Endothelial cell (in vitro differentiated cells): Measurements from ENCODE around the gene POLR3GL. TPM values are rescaled to one million over a fixed set of nuclear protein-coding genes. Genes with fewer than 3 reads are reported as not detected.
A peak's percentile ranks its signal among the peaks of the same experiment; 100 is the strongest.

ENCODE experiments used
- DNase-seq: peaks from one replicate; pipeline ENCODE4 v3.0.0; 2021; ENCODE audit warnings: low spot score
- H3K27ac Mint-ChIP-seq: one replicate; pipeline ENCODE4 v1.8.0; 2021; ENCODE audit warnings: mixed read lengths, inconsistent platforms; ENCODE audit not compliant: unreplicated experiment
- H3K27me3 Mint-ChIP-seq: one replicate; pipeline ENCODE4 v1.8.0; 2021; ENCODE audit warnings: mild to moderate bottlenecking, moderate library complexity, mixed read lengths, inconsistent platforms; ENCODE audit not compliant: unreplicated experiment
- H3K36me3 Mint-ChIP-seq: one replicate; pipeline ENCODE4 v1.8.0; 2021; ENCODE audit warnings: mild to moderate bottlenecking, low read depth, mixed read lengths, inconsistent platforms; ENCODE audit not compliant: unreplicated experiment
- H3K4me1 Mint-ChIP-seq: one replicate; pipeline ENCODE4 v1.8.0; 2021; ENCODE audit warnings: mild to moderate bottlenecking, mixed read lengths, inconsistent platforms; ENCODE audit not compliant: unreplicated experiment
- H3K4me3 Mint-ChIP-seq: one replicate; pipeline ENCODE4 v1.8.0; 2021; ENCODE audit warnings: mild to moderate bottlenecking, mixed read lengths, inconsistent platforms; ENCODE audit not compliant: unreplicated experiment
- H3K9me3 Mint-ChIP-seq: one replicate; pipeline ENCODE4 v1.8.0; 2021; ENCODE audit warnings: mixed read lengths, inconsistent platforms; ENCODE audit not compliant: unreplicated experiment
- total RNA-seq: library from RNA; stranded (reverse); fragmentation: NEBNext Ultra II Directional; extraction: Animal tissue kit (Norgen Biotek cat#: 25700); gene quantifications from one replicate; pipeline ENCODE4 v1.2.1, GENCODE V29; 2021; ENCODE audit not compliant: unreplicated experiment
- TF ChIP-seq, protein P1 (sequence below): fragments of 200-600 bp; sonication (generic); IDR thresholded peaks from one replicate; pipeline ENCODE4 v1.5.0; 2021; ENCODE audit warnings: antibody characterized with exemption; ENCODE audit not compliant: unreplicated experiment

Gene POLR3GL
- total RNA-seq, 1 donor from 2014 or later = 12.4 TPM

DNA sequence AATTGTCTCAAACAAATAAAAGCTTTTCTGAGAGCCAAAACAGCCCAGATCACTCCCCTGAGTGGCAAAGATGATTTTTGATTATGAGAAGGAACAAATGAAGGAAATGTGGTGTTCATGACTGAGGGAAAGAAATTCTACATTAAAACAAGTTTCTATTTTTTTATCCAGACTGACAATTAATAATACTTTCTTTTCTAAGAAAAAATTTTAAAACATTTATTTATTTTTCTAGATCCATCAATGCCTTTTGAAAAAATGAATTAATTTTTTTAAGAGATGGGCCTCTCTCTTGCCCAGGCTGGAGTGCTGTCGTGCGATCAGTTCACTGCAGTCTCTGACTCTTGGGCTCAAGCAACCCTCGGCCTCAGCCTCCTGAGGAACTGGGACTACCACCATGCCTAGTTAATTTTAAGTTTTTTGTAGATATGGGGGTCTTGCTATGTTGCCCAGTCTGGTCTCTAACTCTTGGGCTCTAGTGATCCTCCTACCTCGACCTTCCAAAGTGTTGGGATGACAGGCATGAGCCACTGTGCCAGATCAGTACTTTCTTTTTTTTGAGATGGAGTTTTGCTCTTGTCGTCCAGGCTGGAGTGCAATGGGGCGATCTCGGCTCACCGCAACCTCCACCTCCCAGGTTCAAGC lies 43.1 kb downstream of the POLR3GL start:
- H3K4me1 Mint-ChIP-seq = peaks cover 8% of the 10 kb centered on the region
- no peak overlapping the region for H3K27ac Mint-ChIP-seq
- no peaks in the 10 kb centered on the region for H3K36me3 Mint-ChIP-seq
- TF ChIP-seq, protein P1, sequence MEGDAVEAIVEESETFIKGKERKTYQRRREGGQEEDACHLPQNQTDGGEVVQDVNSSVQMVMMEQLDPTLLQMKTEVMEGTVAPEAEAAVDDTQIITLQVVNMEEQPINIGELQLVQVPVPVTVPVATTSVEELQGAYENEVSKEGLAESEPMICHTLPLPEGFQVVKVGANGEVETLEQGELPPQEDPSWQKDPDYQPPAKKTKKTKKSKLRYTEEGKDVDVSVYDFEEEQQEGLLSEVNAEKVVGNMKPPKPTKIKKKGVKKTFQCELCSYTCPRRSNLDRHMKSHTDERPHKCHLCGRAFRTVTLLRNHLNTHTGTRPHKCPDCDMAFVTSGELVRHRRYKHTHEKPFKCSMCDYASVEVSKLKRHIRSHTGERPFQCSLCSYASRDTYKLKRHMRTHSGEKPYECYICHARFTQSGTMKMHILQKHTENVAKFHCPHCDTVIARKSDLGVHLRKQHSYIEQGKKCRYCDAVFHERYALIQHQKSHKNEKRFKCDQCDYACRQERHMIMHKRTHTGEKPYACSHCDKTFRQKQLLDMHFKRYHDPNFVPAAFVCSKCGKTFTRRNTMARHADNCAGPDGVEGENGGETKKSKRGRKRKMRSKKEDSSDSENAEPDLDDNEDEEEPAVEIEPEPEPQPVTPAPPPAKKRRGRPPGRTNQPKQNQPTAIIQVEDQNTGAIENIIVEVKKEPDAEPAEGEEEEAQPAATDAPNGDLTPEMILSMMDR = peak; percentile 97
- H3K9me3 Mint-ChIP-seq = no peaks in the 10 kb centered on the region
- DNase-seq = no peak
- H3K27me3 Mint-ChIP-seq = peaks cover 3% of the 10 kb centered on the region
- H3K4me3 Mint-ChIP-seq = no peak overlapping the region

DNA sequence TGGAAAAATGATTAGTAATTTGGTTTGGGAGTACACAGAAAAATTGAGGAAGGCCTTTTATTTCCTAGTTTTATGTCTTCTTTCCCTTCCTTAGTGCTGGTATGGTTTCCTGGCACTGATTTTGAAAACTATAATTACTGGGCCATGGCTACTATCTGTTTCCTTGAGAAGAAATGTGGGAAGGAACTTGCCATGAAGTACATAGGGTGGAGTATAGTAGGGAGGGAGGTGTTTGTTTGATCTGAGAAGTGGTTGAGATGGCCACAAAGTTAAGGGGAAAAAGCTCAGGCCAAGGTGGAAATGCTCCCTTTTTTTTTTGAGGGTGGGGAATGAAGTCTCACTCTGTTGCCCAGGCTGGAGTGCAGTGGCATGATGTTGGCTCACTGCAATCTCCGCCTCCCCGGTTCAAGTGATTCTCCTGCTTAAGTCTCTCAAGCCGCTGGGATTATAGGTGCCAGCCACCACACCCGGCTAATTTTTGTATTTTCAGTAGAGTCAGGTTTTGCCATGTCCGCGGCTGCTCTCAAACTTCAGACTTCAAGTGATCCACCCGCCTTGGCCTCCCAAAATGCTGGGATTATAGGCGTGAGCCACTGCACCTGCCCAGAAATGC lies 45.7 kb downstream of the POLR3GL start:
- H3K9me3 Mint-ChIP-seq = no peaks in the 10 kb centered on the region
- peaks cover 2% of the 10 kb centered on the region for H3K27me3 Mint-ChIP-seq
- DNase-seq = no peak
- TF ChIP-seq, protein P1 = no peak
- H3K4me3 Mint-ChIP-seq = no peak overlapping the region
- H3K4me1 Mint-ChIP-seq = peaks cover 8% of the 10 kb centered on the region
- H3K36me3 Mint-ChIP-seq = no peaks in the 10 kb centered on the region
- H3K27ac Mint-ChIP-seq = no peak overlapping the region

DNA sequence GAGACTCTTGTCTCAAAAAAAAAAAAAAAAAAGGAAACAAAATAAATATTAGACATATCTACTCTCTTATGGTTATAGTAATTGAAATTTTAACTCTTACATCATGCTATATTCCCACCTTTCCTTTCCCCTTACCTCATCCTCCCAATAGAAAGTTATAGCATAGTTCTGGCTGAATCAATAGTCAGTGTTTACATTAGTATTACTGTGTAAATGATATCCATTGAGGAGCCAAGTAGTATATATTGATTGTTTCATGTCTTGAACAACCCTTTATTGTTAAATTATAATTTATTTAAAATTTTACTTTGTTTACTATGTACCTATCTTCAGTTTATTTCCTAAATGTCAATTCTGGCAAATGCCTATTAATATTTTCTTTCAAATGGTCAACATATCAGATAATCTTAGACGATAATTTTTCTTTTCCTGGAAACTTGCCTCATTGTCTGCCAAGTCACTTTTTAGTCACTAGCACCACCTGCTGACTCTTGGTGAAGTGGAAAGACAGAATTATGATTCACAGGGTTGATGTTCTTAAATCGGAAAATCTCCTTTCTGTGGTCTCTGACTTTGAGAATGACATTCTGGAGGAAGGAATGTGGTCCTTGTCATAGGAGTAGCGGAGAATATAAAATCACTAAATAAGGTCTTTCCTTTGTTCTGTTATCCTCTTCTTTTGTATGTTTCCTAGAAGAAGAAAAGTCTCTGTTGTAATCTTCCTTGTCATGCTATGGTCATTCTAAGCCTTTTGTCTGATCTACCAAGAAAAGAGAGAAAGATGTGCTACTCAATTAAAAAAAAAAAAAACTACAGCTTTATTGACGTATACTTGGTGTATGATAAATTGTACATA lies 48.4 kb downstream of the POLR3GL start:
- H3K27me3 Mint-ChIP-seq = peaks cover 4% of the 10 kb centered on the region
- H3K27ac Mint-ChIP-seq = no peak overlapping the region
- DNase-seq = peak; percentile 49
- TF ChIP-seq, protein P1 = peak; percentile 35
- peaks cover 6% of the 10 kb centered on the region for H3K4me1 Mint-ChIP-seq
- H3K4me3 Mint-ChIP-seq = no peak overlapping the region
- no peaks in the 10 kb centered on the region for H3K9me3 Mint-ChIP-seq
- peaks cover 3% of the 10 kb centered on the region for H3K36me3 Mint-ChIP-seq

DNA sequence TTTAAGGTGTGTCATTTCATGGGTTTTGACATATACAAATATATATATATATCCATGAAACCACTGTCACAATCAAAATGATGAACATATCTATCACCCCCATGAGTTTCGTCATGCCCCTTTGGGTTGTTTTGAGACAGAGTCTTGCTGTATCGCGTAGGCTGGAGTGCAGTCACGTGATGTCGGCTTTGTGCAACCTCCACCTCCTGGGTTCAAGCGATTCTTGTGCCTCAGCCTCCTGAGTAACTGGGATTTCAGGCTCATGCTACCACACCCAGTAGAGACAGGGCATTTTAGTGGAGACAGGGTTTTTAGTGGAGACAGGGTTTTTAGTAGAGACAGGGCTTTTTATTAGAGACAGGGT lies 49.1 kb downstream of the POLR3GL start:
- TF ChIP-seq, protein P1 = no peak

More for the DNA sequence above, 49.1 kb downstream of the POLR3GL start:
- peaks cover 3% of the 10 kb centered on the region for H3K36me3 Mint-ChIP-seq
- no peak for DNase-seq
- H3K9me3 Mint-ChIP-seq = no peaks in the 10 kb centered on the region
- H3K4me1 Mint-ChIP-seq = peaks cover 6% of the 10 kb centered on the region
- no peak overlapping the region for H3K27ac Mint-ChIP-seq
- no peak overlapping the region for H3K4me3 Mint-ChIP-seq
- peaks cover 4% of the 10 kb centered on the region for H3K27me3 Mint-ChIP-seq
